SU-DHL-6 (cell line): ENCODE measurements around the gene ETFB.

ENCODE experiments used
- EZH2phosphoT487 ChIP-seq: fragments of 200-600 bp; sonication (generic), shearing (Covaris generic); conservative IDR thresholded peaks from 2 replicates; pipeline ENCODE4 v1.6.1; 2018; ENCODE audit warnings: mild to moderate bottlenecking, antibody characterized with exemption, low read length, moderate library complexity, mixed read lengths
- TF ChIP-seq, protein P1 (sequence below): fragments of 200-600 bp; sonication (generic); IDR thresholded peaks from one replicate; pipeline ENCODE4 v1.5.1; 2017; ENCODE audit warnings: antibody characterized with exemption, mild to moderate bottlenecking, low read length, moderate library complexity; ENCODE audit not compliant: insufficient read depth, poor library complexity, severe bottlenecking

DNA sequence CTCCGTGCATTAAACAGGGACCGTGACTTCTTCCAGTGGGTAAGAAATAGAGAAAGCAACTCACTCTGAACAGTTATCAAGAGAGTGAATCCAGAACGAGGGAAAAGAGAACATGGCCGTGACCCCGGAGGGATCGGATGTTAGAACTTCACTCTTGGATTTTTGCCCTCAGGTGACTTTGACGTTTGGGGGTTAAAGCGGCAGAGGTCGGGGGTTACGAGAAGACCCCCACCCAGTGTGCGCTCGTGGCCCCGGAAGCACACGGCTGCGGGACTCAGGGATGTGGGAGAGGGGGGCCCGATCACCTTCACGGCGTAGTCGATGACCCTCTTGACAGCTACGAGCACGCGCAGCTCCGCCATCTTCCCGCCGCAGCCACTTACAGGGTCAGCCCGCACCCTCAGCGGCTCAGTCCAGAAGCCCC is at the start of gene ETFB:
- TF ChIP-seq, protein P1, sequence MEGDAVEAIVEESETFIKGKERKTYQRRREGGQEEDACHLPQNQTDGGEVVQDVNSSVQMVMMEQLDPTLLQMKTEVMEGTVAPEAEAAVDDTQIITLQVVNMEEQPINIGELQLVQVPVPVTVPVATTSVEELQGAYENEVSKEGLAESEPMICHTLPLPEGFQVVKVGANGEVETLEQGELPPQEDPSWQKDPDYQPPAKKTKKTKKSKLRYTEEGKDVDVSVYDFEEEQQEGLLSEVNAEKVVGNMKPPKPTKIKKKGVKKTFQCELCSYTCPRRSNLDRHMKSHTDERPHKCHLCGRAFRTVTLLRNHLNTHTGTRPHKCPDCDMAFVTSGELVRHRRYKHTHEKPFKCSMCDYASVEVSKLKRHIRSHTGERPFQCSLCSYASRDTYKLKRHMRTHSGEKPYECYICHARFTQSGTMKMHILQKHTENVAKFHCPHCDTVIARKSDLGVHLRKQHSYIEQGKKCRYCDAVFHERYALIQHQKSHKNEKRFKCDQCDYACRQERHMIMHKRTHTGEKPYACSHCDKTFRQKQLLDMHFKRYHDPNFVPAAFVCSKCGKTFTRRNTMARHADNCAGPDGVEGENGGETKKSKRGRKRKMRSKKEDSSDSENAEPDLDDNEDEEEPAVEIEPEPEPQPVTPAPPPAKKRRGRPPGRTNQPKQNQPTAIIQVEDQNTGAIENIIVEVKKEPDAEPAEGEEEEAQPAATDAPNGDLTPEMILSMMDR: no peak
- no peak for TF ChIP-seq EZH2phosphoT487
